Esophagus muscularis mucosa (tissue), 4 donors: Measurements from ENCODE around the gene HECA. TPM values are rescaled to one million over a fixed set of nuclear protein-coding genes. Genes with fewer than 3 reads are reported as not detected.
"Not testable (repeated sequence)": the region's sequence is repeated elsewhere in the genome, so short reads cannot be mapped to it uniquely, and the experiment has no call there.

Experiments
- DNase-seq: peaks from one replicate; pipeline ENCODE4 v3.0.0-alpha.2; 2017; ENCODE audit errors: extremely low spot score
- H3K27ac ChIP-seq, 4 donors: fragments of 200-600 bp; sonication (generic); replicated peaks in 1 of 4; 1 replicate in 3 of 4; 2 replicates in 1 of 4; pipeline ENCODE4 v1.5.1; 2016 to 2019; ENCODE audit warnings: mild to moderate bottlenecking in 1 of 4
- H3K27me3 ChIP-seq, 4 donors: fragments of 200-600 bp; sonication (generic); one replicate each; pipeline versions ENCODE4 v1.5.1 to v1.6.0; 2016 to 2019
- H3K36me3 ChIP-seq, 4 donors: fragments of 200-600 bp; sonication (generic); one replicate each; pipeline ENCODE4 v1.5.1; 2016 to 2019
- H3K4me1 ChIP-seq, 4 donors: fragments of 200-600 bp; sonication (generic); one replicate each; pipeline ENCODE4 v1.5.1; 2016 to 2019
- H3K4me3 ChIP-seq, 4 donors: fragments of 200-600 bp; sonication (generic); 1 replicate in 2 of 4; 2 replicates in 2 of 4; pipeline ENCODE4 v1.5.1; 2016 to 2019; ENCODE audit warnings: mild to moderate bottlenecking in 4 of 4, moderate library complexity in 1 of 4
- H3K9me3 ChIP-seq, 4 donors: fragments of 200-600 bp; sonication (generic); 1 replicate in 3 of 4; 2 replicates in 1 of 4; pipeline ENCODE4 v1.5.1; 2016 to 2019
- CTCF ChIP-seq, 3 experiments: fragments of 200-600 bp in 2 of 3; fragments of 450-650 bp in 1 of 3; sonication (generic) in 2 of 3; IDR thresholded peaks; one replicate each; pipeline ENCODE4 v1.5.1; 2017 to 2019; ENCODE audit warnings: antibody characterized with exemption in 3 of 3, mild to moderate bottlenecking in 2 of 3, moderate library complexity in 1 of 3
- EP300 ChIP-seq: sonication (generic); formaldehyde crosslinking; IDR thresholded peaks from one replicate; pipeline ENCODE4 v1.6.1; 2017; ENCODE audit warnings: antibody characterized with exemption
- POLR2A ChIP-seq: fragments of 450-650 bp; IDR thresholded peaks from one replicate; pipeline ENCODE4 v1.6.1; 2017; ENCODE audit warnings: antibody characterized with exemption, moderate library complexity, mild to moderate bottlenecking, low read depth
- POLR2AphosphoS5 ChIP-seq, 2 donors: sonication (generic); formaldehyde crosslinking; IDR thresholded peaks; one replicate each; pipeline ENCODE4 v1.6.1; 2017; ENCODE audit warnings: antibody characterized with exemption in 2 of 2
- WGBS: methylation state at CpG from one replicate; pipeline ENCODE4 v1.1.5; 2018; 5-methylcytosine and 5-hydroxymethylcytosine counted together
- intact Hi-C: fragments of 100-400 bp; cut with DNase I; formaldehyde crosslinking; loops from one replicate; pipeline ENCODE4 v1.15.1; 2023
- total RNA-seq, 4 donors: library from RNA; depleted of rRNA; stranded (reverse); fragments of >200 nt; gene quantifications; one replicate each; pipeline versions ENCODE4 v1.1.0 to v1.2.1, GENCODE V29; 2016

Gene HECA
- total RNA-seq, 4 donors from 2014 or later, result 43.2 to 68.4 (median 52.4) TPM

GRCh38 chr6:139219746-139220145 is 84.9 kb downstream of the HECA start:
- intact Hi-C loops, result loop anchor here (2.0 kb wide), 1 partner anchor 143 kb away; no protein-coding TSS in a partner anchor
- WGBS, result 97% methylated on average over 2 of the region's 2 CpGs
- DNase-seq, result no peak
- no peaks in the 10 kb centered on the region for H3K9me3 ChIP-seq
- no peaks in the 10 kb centered on the region for H3K27me3 ChIP-seq
- no peak overlapping the region for H3K4me3 ChIP-seq
- H3K4me1 ChIP-seq, result peaks cover 0 to 10% (median 8%) of the 10 kb centered on the region in 4 donors
- TF ChIP-seq POLR2AphosphoS5 (IDR thresholded peaks at IDR 0.05) (no peak), EP300 (no peak), POLR2A (no peak), CTCF (IDR thresholded peaks at IDR 0.05) (no peak)
- H3K36me3 ChIP-seq, result no peaks in the 10 kb centered on the region
- peak overlapping the region in 2 of 4 donors; percentile 11 to 30 for H3K27ac ChIP-seq

GRCh38 chr6:139228387-139228786 is 93.5 kb downstream of the HECA start:
- DNase-seq, H3K9me3 ChIP-seq, H3K4me3 ChIP-seq, H3K27me3 ChIP-seq, H3K36me3 ChIP-seq, intact Hi-C loops, H3K27ac ChIP-seq: not testable (repeated sequence)
- H3K4me1 ChIP-seq, result peaks cover 0 to 13% (median 8%) of the 10 kb centered on the region in 4 donors
- 97% methylated on average over 3 of the region's 3 CpGs for WGBS

Other genes with a start within 250 kb of the HECA start
- gene REPS1, start 146.8 kb upstream of the HECA start, total RNA-seq, result 10 to 100 TPM; 23.4 to 43.2 (median 30.1) TPM
- gene ABRACL, start 106.3 kb upstream of the HECA start, total RNA-seq, result 10 to 100 TPM in 1 of 4 donors, 1 to 10 TPM in 3; 4.6 to 10.1 (median 7.1) TPM
- gene TXLNB, start 156.9 kb downstream of the HECA start, total RNA-seq, result 1 to 10 TPM; 2.1 to 5.7 (median 2.9) TPM
- 100 to 1,000 TPM; 144 to 844 (median 324) TPM for gene CITED2, start 239.6 kb downstream of the HECA start, total RNA-seq